HG03135 (cell line): ENCODE measurements around the gene STIMATE.

Experiments
- ATAC-seq: cut with Tn5 transposase; IDR thresholded peaks from one replicate; pipeline ENCODE4 v1.9.1; 2021; ENCODE audit warnings: mild to moderate bottlenecking, moderate library complexity; ENCODE audit not compliant: unreplicated experiment

The STIMATE gene

GRCh38 chr3:52824037-52824436 lies 73.3 kb downstream of the STIMATE start:
- ATAC-seq, result no peak

- no peak for ATAC-seq
Observed at GRCh38 chr3:52822363-52822762, 75.0 kb downstream of the STIMATE start.

- ATAC-seq, result no peak
Observed at GRCh38 chr3:52820736-52821135, 76.6 kb downstream of the STIMATE start.

GRCh38 chr3:52819936-52820335 lies 77.4 kb downstream of the STIMATE start:
- no peak for ATAC-seq

- no peak for ATAC-seq
Observed at GRCh38 chr3:52817860-52818259, 79.5 kb downstream of the STIMATE start.

GRCh38 chr3:52817221-52817620 lies 80.1 kb downstream of the STIMATE start:
- no peak for ATAC-seq

- no peak for ATAC-seq
Observed at GRCh38 chr3:52816654-52817053, 80.7 kb downstream of the STIMATE start.

GRCh38 chr3:52816199-52816598 lies 81.1 kb downstream of the STIMATE start:
- no peak for ATAC-seq

- ATAC-seq, result no peak
Observed at GRCh38 chr3:52813810-52814209, 83.5 kb downstream of the STIMATE start.

- no peak for ATAC-seq
Observed at GRCh38 chr3:52811452-52812011, 85.8 kb downstream of the STIMATE start.

GRCh38 chr3:52810923-52811322 lies 86.4 kb downstream of the STIMATE start:
- ATAC-seq, result no peak

GRCh38 chr3:52809662-52810377 lies 87.5 kb downstream of the STIMATE start:
- no peak for ATAC-seq

GRCh38 chr3:52809149-52809548 lies 88.2 kb downstream of the STIMATE start:
- no peak for ATAC-seq

- no peak for ATAC-seq
Observed at GRCh38 chr3:52805270-52806039, 91.9 kb downstream of the STIMATE start.

- no peak for ATAC-seq
Observed at GRCh38 chr3:52801839-52802238, 95.5 kb downstream of the STIMATE start.

- ATAC-seq, result no peak
Observed at GRCh38 chr3:52800079-52800478, 97.3 kb downstream of the STIMATE start.

GRCh38 chr3:52798978-52799476 lies 98.3 kb downstream of the STIMATE start:
- no peak for ATAC-seq

- ATAC-seq, result no peak
Observed at GRCh38 chr3:52798376-52798977, 98.9 kb downstream of the STIMATE start.

- ATAC-seq, result no peak
Observed at GRCh38 chr3:52796411-52796810, 100.9 kb downstream of the STIMATE start.

- no peak for ATAC-seq
Observed at GRCh38 chr3:52795298-52795900, 101.9 kb downstream of the STIMATE start.

- ATAC-seq, result no peak
Observed at GRCh38 chr3:52794612-52795099, 102.7 kb downstream of the STIMATE start, which contains the start of gene ITIH3. Gene ITIH3 (plus strand): TSS chr3:52794796. CDS start chr3:52794804, 8 bp downstream.
